Renal cortex interstitium (tissue), 3 donors: ENCODE results near the gene MERTK. TPM values are rescaled to one million over a fixed set of nuclear protein-coding genes. Genes with fewer than 3 reads are reported as not detected.

Source experiments
- polyA plus RNA-seq, 3 donors: library from polyadenylated mRNA; unstranded; fragments of 120-200 nt; gene quantifications; one replicate each; pipeline ENCODE4 v1.2.1, GENCODE V29; 2013; ENCODE audit not compliant: insufficient read length in 3 of 3

The MERTK gene
- polyA plus RNA-seq, 3 donors, result 17.0 to 20.4 (median 18.7) TPM

Other genes with a start within 250 kb of the MERTK start
- gene ANAPC1, start 14.4 kb upstream of the MERTK start, polyA plus RNA-seq, result 10 to 100 TPM; 31.1 to 38.1 (median 32.0) TPM
- gene TMEM87B, start 156.7 kb downstream of the MERTK start, polyA plus RNA-seq, result 10 to 100 TPM; 16.2 to 24.1 (median 22.7) TPM
- gene FBLN7, start 239.8 kb downstream of the MERTK start, polyA plus RNA-seq, result 10 to 100 TPM in 2 of 3 donors, 1 to 10 TPM in 1; 9.3 to 14.8 (median 11.9) TPM